SK-N-SH (cell line): ENCODE results near the gene P4HTM.

ENCODE experiments used
- EP300 ChIP-seq, 2 experiments: IDR thresholded peaks; 2 replicates each; pipeline versions ENCODE4 v1.4.0 to v1.6.1; 2012; ENCODE audit warnings: borderline replicate concordance in 1 of 2, low read depth in 1 of 2, low read length in 1 of 2
- EZH2phosphoT487 ChIP-seq: fragments of 200-600 bp; sonication (generic); IDR thresholded peaks from 2 replicates; pipeline ENCODE4 v1.6.1; 2017; ENCODE audit warnings: low read depth, mixed run types, mild to moderate bottlenecking, antibody characterized with exemption, moderate library complexity, borderline replicate concordance
- FOSL2 ChIP-seq: IDR thresholded peaks from 2 replicates; pipeline ENCODE4 v1.4.0; 2012; ENCODE audit warnings: low read depth, mild to moderate bottlenecking, moderate library complexity, borderline replicate concordance
- GABPA ChIP-seq: IDR thresholded peaks from 2 replicates; pipeline ENCODE4 v1.4.0; 2012; ENCODE audit warnings: low read depth, mild to moderate bottlenecking
- JUND ChIP-seq: IDR thresholded peaks from 2 replicates; pipeline ENCODE4 v1.4.0; 2012
- MXI1 ChIP-seq: IDR thresholded peaks from 2 replicates; pipeline ENCODE4 v1.6.1; 2012; ENCODE audit warnings: mild to moderate bottlenecking, low read depth, low read length, improper control_type of control experiment
- POLR2AphosphoS5 ChIP-seq: IDR thresholded peaks from 2 replicates; pipeline ENCODE4 v1.6.1; 2012; ENCODE audit warnings: low read depth, low read length
- RAD21 ChIP-seq: IDR thresholded peaks from 2 replicates; pipeline ENCODE4 v1.6.1; 2012; ENCODE audit warnings: mild to moderate bottlenecking, low read length
- RFX5 ChIP-seq: IDR thresholded peaks from 2 replicates; pipeline ENCODE4 v1.6.1; 2012; ENCODE audit warnings: mild to moderate bottlenecking, improper control_type of control experiment, low read length
- SMC3 ChIP-seq: IDR thresholded peaks from 2 replicates; pipeline ENCODE4 v1.6.1; 2012; ENCODE audit warnings: low read depth, low read length, improper control_type of control experiment
- USF2 ChIP-seq: fragments of 150-350 bp; IDR thresholded peaks from 2 replicates; pipeline ENCODE4 v1.6.1; 2017; ENCODE audit warnings: antibody characterized with exemption, low read length, low read depth, borderline replicate concordance
- YY1 ChIP-seq: IDR thresholded peaks from 2 replicates; pipeline ENCODE4 v1.4.0; 2012; ENCODE audit warnings: low read depth, mild to moderate bottlenecking
- TF ChIP-seq, protein P1 (sequence below): fragments of 200-600 bp; sonication (generic); IDR thresholded peaks from 2 replicates; pipeline ENCODE4 v1.6.1; 2017; ENCODE audit warnings: antibody characterized with exemption, mild to moderate bottlenecking, moderate library complexity
- TF ChIP-seq, protein P2 (sequence below): IDR thresholded peaks from 2 replicates; pipeline ENCODE4 v1.4.0; 2012; ENCODE audit warnings: low read depth

DNA sequence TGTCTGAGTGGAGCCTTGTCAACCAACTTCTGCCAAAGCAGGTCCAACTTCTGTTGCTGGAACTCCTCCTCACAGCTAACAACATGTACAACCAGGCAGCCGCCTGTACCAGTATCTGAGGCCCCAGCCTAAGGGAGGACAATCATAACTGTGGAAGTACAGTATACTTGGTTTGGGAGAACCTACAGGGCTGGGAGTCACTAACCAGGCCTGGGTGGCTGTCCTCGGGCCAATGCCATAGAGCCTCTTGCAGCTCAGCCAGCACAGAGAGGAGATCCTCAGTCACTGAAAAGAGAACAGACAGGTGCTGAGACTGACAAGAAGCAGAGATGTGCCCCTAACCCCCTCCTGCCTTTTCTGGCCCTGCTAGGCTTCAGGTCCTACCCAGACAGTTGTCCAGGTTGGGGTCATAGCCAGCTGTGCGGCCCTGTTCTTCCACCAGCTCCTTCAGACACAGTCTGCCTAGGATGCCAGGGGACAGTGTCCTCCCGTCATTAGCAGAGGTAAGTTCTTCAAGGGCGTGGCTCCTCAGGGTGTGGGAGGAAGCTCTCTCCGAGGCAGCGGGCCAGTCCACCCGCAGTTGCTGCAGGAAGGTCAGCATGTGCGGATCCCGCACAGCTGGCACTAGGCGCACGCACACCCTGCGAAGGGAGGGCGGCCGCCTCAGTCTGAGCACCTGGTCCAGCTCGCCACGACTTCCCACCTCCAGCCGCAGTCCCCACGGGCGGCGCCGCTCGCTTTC, 27.4 kb downstream of the P4HTM start:
- TF ChIP-seq, protein P1, sequence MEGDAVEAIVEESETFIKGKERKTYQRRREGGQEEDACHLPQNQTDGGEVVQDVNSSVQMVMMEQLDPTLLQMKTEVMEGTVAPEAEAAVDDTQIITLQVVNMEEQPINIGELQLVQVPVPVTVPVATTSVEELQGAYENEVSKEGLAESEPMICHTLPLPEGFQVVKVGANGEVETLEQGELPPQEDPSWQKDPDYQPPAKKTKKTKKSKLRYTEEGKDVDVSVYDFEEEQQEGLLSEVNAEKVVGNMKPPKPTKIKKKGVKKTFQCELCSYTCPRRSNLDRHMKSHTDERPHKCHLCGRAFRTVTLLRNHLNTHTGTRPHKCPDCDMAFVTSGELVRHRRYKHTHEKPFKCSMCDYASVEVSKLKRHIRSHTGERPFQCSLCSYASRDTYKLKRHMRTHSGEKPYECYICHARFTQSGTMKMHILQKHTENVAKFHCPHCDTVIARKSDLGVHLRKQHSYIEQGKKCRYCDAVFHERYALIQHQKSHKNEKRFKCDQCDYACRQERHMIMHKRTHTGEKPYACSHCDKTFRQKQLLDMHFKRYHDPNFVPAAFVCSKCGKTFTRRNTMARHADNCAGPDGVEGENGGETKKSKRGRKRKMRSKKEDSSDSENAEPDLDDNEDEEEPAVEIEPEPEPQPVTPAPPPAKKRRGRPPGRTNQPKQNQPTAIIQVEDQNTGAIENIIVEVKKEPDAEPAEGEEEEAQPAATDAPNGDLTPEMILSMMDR, result no peak
- TF ChIP-seq YY1, result no peak
- TF ChIP-seq FOSL2, result no peak
- no peak for TF ChIP-seq EZH2phosphoT487
- no peak for TF ChIP-seq RFX5
- no peak for TF ChIP-seq USF2
- TF ChIP-seq MXI1, result no peak
- no peak for TF ChIP-seq RAD21
- TF ChIP-seq EP300 (IDR thresholded peaks at IDR 0.05; ENCODE audit: borderline replicate concordance in 1 of 2, low read depth in 1 of 2, low read length in 1 of 2), result no peak
- no peak for TF ChIP-seq GABPA
- TF ChIP-seq, protein P2, sequence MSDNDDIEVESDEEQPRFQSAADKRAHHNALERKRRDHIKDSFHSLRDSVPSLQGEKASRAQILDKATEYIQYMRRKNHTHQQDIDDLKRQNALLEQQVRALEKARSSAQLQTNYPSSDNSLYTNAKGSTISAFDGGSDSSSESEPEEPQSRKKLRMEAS, result no peak
- no peak for TF ChIP-seq POLR2AphosphoS5
- no peak for TF ChIP-seq JUND
- TF ChIP-seq SMC3, result no peak
